GM13976 (cell line): Measurements from ENCODE around the gene PRAC2.

Source experiments
- DNase-seq: peaks from one replicate; pipeline ENCODE4 v3.0.0; 2012; ENCODE audit warnings: low spot score
- in situ Hi-C: fragments of 300-500 bp; cut with MboI; formaldehyde crosslinking; loops from one replicate; pipeline ENCODE4 v1.12.0; 2022; ENCODE audit warnings: low sequenced_read_pairs, mixed read lengths, inconsistent platforms; ENCODE audit not compliant: unreplicated experiment
- TF ChIP-seq, protein P1 (sequence below): IDR thresholded peaks from 2 replicates; pipeline ENCODE4 v1.5.1; 2012; ENCODE audit warnings: borderline replicate concordance, mild to moderate bottlenecking; ENCODE audit not compliant: insufficient read depth; ENCODE audit errors: extremely low read depth, missing control alignments, control extremely low read depth

The PRAC2 gene

DNA sequence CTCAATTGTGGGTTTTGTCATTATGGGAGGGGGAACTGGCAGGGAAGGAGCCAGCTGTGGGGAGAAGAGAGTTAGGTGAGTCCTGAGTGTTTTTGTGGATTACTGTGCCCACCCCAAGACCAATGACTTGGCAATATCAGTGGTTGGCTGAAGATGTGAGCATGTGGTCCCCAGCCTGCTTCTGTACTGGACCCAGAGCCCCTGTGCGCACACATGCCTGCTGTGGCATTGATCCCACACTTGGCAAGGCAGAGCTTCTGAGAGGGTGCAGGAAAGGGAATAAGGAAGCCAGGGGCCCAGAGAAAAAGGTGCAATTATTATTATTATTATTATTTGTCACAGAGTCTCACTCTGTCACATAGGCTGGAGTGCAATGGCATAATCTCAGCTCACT, 2.0 kb upstream of the PRAC2 start:
- TF ChIP-seq, protein P1, sequence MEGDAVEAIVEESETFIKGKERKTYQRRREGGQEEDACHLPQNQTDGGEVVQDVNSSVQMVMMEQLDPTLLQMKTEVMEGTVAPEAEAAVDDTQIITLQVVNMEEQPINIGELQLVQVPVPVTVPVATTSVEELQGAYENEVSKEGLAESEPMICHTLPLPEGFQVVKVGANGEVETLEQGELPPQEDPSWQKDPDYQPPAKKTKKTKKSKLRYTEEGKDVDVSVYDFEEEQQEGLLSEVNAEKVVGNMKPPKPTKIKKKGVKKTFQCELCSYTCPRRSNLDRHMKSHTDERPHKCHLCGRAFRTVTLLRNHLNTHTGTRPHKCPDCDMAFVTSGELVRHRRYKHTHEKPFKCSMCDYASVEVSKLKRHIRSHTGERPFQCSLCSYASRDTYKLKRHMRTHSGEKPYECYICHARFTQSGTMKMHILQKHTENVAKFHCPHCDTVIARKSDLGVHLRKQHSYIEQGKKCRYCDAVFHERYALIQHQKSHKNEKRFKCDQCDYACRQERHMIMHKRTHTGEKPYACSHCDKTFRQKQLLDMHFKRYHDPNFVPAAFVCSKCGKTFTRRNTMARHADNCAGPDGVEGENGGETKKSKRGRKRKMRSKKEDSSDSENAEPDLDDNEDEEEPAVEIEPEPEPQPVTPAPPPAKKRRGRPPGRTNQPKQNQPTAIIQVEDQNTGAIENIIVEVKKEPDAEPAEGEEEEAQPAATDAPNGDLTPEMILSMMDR: no peak
- in situ Hi-C loops: no loop called here

DNA sequence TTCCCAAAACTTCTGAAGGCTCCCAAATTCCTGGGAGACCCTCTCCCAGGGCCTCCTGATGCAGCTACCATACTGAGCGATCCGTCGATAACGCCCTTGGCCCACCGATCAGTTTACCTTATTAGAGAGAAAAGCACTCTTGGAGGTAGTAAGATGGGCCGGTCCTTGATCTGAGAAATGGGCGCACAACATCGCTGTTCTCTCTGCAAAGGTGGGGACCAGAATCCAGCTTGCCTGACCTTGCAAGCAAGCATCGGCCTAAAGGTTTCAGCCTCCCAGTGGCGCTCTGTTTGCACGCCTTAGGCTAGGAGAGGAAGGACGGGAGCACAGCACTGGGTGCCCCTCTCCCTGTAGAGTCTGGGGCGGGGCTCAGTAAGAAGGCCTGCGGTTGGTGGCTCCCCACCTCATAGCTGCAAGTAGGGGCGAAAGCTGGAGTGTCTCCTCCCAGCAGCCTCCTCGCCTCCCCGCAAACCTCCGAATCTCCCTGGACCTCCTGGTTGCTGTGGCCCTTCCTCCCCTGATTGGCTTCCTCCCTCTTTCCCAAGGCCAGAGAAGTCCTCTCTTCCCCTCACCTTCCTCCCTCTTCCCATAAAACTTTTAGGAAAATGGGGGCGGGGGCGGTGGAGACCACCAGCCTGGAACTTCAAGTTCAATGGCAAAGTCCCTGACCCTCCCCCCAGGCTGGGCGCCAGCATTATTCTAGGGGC, 631 bp upstream of the PRAC2 start, which contains the start of gene PRAC1:
TSS of gene PRAC1 (minus strand) at position 318 of the 707 bp plus-strand sequence. CDS start at position 192, 126 bp downstream.
- TF ChIP-seq, protein P1: no peak
- in situ Hi-C loops: no loop called here
- DNase-seq: no peak

More for the DNA sequence above, 2.0 kb upstream of the PRAC2 start:
- DNase-seq: no peak

DNA sequence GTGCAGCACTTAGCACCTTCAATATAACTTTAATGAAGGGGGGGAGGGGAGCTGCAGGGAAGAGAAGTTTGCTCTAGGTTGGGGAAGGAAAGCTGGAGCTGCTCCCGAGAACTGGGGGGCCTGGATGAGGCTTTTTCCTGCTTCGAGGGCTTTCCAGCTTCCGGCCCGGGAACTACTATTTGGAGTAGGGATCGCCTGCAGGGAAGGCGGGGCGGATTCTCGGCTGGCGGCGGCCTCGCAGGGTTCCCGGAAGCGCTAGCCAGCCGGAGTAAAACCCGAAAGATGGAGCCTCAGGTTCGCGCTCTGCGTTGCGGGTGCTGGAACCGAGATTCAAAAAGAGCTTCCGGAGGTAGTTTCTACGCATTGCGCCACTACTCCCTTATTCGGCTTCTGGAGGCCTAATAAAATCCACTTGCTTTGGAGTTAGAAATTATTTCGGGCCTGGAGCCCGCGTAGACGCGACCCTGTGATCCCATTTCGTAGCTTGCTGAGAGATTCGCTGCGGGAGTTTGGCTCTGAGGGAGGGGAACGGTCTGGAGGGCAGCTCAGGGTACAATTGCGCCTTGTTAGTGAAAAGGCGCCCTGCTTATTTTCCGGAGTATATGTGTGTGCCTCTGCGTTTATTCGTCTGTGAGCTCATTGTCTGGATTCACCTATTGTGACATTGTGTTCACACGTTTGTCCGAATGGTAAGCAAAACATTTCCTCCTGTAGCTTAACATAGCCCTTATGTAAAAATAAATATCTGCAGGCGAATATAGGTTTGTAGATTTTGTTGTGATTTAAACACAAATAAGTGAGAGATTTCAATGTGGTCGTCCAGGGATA, 652 bp downstream of the PRAC2 start:
- in situ Hi-C loops: no loop called here
- TF ChIP-seq, protein P1: no peak
- DNase-seq: no peak

DNA sequence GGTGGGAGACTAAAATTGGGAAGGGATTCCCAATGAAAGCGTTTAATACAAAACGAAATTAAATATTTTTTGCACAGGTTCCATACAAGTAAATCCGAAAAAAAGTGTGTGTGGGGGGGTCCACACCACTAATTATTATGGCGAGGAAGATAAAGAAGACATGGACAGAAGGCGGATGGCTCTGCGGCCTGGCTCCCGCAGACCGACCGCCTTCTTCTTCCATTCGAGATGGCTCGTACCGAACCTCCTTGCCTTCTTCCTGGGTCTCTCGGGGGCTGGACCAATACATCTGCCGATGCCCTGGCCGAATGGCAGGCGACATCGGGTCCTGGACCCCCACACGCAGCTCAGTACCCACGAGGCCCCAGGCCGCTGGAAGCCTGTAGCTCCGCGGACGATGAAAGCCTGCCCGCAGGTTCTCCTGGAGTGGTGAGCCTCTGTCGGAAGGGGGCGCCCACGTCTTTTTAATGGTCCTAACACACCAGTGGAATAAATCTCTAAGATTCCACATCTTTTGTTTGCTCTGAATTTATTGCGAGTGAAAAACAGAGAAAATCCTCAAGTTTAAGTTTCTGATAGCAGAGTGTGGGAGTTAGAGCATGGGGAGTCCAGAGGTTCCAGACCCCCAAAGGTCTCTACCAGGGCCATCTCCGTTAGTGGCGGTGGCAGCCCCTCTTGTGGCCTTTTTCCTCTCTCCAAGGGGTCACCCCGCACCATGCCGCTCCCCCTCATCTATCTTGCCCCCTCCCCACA, 1.4 kb downstream of the PRAC2 start:
- TF ChIP-seq, protein P1: peak; percentile 76
- in situ Hi-C loops: loop anchor here (5.0 kb wide), 1 partner anchor 73 kb away; no protein-coding TSS in a partner anchor

DNA sequence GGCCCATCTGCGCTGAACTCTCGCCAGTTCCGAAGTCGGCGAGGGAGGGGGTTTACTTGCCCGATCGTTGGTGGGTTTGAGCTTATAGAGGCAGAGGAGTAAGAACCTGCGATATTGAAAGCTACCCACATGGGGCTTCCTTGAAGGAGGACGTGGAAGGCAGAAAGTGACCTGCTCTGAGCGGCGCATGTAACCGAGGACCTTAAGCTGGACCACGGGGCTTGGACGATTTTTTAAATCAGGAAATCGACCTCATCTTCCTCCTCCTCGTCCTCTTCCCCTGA, 2.0 kb downstream of the PRAC2 start:
- TF ChIP-seq, protein P1: no peak
- in situ Hi-C loops: loop anchor here (5.0 kb wide), 1 partner anchor 72 kb away; no protein-coding TSS in a partner anchor
- DNase-seq: no peak

More for the DNA sequence above, 1.4 kb downstream of the PRAC2 start:
- peak; percentile 80 for DNase-seq

DNA sequence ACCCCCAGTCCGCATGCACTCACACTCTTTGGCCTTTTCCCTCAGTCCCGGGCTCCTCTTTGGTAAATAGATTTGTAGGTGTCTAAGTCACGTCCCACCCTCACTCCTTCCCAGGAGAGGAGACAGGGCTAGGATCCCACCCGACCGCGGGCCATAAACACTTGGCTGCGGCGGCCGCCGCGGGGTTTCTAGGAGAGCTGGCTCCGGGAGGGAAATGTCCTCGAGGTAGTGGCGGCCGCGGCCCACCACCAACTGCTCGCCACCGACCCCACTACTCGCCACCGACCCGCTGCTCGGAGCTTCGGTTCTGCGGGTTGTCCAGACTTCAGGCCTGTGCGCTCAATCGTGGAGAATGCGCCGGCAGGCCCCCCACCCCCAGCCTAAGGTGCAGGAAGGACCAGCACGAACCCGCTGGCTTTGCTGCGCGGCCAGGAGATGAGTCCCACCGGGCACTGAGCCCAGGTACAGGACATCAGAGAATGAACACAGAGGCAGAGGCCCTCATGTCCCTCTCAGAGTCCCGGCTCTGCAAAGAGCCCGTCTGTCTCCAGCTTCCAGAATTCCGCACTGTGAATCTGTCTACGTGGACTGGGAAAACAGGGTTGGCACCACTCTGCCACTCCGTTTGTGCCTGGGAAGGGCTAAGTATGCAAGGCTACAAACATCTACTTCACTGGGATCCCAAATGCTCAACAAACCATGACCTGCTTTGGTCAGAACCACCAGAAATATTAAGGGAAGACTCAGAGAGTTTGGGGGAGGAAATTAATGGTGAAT, 2.5 kb downstream of the PRAC2 start:
- DNase-seq: no peak
- in situ Hi-C loops: loop anchor here (5.0 kb wide), 1 partner anchor 72 kb away; no protein-coding TSS in a partner anchor
- TF ChIP-seq, protein P1: no peak
